ENCODE measurements around the gene CNPY1.

The CNPY1 gene

DNA sequence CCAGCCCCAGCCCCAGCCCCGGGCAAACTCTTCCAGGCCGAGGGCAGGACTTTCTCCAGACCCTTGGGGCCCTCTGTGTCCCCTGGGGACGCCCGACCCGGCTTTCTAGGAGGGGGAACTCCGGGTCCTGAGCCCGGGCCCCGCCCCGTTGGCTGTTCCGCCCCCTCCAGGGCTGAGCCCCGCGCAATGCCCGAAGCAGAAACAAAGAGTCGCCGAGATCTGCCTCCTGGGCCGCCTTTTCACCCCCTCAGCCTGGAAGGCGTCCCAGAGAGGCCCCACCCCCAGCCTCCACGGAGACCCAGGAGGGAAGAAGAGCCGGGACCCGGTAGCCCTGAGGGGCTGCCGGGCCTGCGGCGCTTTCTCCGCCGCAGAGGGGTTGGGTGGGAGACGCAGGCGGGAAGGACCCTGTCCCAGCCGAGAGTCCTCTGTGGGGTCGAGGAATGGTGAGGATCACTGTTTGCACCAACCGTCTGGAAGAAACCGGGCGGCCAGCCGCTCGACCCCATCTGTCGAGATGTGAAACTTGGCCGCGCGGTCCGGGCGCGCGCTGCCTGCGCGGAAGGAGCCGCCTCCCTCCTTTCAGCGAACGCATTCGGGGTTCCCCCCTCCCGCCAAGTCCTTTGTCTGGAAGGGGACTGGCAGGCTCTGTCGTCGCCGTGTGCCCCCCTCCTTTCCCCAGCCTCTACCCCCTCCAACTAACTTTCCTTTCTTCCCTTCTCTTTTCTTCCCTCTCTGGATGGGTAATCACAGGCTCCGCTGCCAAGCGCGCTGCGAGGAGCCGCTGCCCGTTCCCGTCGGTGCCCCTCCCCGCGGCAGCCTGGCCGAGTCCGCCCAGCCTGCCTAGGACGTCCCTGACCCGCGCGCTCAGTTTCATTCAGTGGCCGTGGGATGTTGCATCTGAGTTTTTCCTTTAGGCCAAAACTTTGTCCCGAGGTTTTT lies 78.2 kb downstream of the CNPY1 start:
- DNase-seq (ENCODE audit: low read depth in 2 of 2) = no peak

GRCh38 chr7:155466814-155467733 lies 79.3 kb downstream of the CNPY1 start:
- no peak for DNase-seq (ENCODE audit: low read depth in 2 of 2)

DNA sequence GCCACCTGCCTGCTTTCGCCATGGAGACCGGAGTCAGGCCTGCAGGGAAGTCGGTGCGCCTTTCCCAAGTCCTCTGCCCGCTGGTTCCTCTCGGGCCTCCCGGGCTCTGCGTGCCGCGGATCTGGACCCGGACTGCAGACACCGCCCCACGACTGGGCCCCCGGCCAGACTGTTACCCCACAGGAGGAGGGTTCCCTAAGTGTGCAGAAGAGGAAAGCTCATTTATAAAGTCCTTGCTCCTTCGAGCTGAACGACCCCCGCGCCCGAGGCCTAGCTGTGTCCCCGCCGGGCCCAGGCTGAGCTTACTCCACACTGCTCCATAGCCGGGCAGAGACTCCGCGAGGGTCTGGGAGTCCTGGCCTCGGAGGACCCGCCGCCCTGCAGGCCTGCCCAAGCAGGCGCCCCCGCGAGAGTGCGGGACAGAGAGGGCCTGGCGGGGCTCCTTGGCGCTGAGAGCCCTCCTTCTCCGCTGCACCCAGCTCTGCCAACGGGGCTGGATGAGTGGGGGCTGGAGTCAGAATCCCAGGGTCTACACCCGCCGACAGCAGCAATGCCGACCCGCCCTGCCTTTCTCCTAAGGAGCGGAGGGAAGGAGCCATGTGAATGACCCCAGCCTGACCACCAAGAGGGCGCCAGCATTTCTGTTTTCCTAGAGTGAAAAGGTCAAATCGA lies 80.1 kb downstream of the CNPY1 start:
- DNase-seq (ENCODE audit: low read depth in 2 of 2) = no peak

- DNase-seq (ENCODE audit: low read depth in 2 of 2) = no peak
Observed at GRCh38 chr7:155465761-155466141, 80.6 kb downstream of the CNPY1 start.

GRCh38 chr7:155464948-155465739 lies 81.2 kb downstream of the CNPY1 start:
- DNase-seq (ENCODE audit: low read depth in 2 of 2) = no peak

DNA sequence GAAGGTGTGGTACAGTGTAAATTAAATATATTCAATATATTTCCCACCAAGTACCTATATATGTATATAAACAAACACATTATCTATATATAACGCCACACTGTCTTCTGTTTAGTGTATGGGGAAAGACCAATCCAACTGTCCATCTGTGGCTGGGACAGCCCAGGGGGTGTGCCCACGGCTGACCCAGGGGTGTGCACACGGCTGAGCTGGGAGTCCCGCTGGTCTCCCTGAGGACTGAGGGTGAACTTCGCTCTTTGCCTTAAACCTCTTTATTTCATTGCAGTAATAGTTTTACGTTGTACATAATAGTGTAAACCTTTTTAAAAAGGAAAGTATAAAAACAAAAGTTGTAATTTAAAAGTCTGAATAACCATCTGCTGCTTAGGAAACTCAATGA lies 82.2 kb downstream of the CNPY1 start:
- DNase-seq (ENCODE audit: low read depth in 2 of 2) = no peak

GRCh38 chr7:155463114-155463811 lies 83.1 kb downstream of the CNPY1 start:
- DNase-seq (ENCODE audit: low read depth in 2 of 2) = no peak

DNA sequence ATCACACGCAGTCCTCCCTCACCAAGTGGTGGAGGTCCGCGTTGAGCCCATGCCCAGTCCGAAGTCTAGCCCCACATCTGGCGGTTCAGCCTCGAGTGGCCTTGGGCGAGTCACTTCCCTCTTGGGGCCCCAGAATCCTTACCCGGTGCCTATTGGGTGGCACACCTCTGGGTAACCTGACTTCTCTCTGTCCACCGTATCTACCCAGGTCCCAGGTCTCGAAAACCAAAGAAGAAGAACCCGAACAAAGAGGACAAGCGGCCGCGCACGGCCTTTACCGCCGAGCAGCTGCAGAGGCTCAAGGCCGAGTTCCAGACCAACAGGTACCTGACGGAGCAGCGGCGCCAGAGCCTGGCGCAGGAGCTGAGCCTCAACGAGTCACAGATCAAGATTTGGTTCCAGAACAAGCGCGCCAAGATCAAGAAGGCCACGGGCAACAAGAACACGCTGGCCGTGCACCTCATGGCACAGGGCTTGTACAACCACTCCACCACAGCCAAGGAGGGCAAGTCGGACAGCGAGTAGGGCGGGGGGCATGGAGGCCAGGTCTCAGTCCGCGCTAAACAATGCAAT lies 84.1 kb downstream of the CNPY1 start:
- DNase-seq (ENCODE audit: low read depth in 2 of 2) = no peak

- DNase-seq (ENCODE audit: low read depth in 2 of 2) = no peak
Observed at GRCh38 chr7:155461631-155462030, 84.7 kb downstream of the CNPY1 start.

GRCh38 chr7:155460926-155461613 lies 85.3 kb downstream of the CNPY1 start:
- DNase-seq (ENCODE audit: low read depth in 2 of 2) = no peak

DNA sequence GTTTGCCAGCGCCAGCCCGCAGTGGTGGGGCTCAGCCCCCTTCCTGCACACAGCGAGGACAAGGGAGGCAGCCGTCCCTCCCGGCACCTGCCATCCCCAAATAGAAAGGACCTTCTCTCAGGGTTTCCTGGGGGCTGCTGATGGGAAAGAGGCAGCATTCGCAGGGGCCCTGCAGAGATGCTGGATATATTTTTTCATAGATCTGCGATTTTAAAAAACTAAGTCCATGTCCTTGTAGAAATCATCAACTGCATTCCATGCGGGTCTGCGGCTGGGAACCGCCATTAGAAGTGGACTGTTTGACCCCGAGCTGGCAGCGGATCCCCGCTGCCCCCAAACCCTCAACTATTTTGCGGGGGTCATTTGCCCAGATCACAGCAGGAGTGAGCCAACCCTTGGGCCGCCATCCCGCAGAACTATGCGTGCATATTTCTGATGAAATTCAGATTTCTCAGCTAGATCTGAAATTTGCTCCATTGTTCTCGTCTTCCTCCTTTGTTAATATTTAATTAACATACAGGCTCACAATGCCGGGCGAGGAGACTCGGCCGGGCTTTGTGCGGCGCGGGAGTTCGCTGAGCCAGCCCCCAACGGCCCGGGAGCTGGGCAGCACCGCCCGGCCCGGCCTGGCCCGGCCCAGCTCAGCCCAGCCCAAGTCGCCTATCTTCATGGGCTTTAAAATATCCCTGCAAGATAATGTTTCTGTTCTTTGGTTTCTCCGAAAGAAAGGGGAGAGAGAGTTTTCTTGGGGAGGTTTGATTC lies 86.5 kb downstream of the CNPY1 start:
- DNase-seq (ENCODE audit: low read depth in 2 of 2) = no peak

DNA sequence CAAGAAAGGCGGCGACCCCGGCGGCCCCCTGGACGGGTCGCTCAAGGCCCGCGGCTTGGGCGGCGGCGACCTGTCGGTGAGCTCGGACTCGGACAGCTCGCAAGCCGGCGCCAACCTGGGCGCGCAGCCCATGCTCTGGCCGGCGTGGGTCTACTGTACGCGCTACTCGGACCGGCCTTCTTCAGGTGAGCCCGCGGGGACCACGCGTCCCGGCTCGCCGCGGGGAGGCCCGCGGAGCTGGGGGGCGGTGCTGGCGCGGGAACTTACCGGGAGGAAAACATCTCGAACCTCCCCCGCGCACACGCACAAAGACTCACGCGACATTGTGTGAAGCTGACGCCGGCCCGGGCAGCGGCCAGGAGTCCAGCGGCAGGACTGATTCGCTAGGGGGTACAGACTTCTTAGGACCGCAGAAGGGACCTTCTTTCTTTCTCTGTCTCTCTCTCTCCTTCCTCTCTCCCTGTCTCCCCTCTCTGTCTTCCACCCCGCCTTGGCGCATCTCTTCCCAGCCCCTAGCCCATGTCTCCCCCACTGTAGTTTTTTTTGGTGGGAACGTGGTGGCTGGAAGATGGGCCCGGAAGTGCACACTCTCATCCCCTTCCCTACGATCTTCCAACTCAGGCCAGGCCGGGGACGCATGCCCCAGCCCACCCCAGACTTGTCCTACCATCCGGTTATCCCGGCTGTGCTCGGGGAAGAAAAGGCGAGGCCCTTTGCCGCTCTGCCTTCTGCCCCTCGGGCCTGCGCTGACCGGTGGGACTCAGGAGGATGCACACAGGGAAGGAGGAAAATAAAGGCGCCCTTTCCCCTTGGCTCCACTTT lies 87.3 kb downstream of the CNPY1 start:
- DNase-seq (ENCODE audit: low read depth in 2 of 2) = no peak

DNA sequence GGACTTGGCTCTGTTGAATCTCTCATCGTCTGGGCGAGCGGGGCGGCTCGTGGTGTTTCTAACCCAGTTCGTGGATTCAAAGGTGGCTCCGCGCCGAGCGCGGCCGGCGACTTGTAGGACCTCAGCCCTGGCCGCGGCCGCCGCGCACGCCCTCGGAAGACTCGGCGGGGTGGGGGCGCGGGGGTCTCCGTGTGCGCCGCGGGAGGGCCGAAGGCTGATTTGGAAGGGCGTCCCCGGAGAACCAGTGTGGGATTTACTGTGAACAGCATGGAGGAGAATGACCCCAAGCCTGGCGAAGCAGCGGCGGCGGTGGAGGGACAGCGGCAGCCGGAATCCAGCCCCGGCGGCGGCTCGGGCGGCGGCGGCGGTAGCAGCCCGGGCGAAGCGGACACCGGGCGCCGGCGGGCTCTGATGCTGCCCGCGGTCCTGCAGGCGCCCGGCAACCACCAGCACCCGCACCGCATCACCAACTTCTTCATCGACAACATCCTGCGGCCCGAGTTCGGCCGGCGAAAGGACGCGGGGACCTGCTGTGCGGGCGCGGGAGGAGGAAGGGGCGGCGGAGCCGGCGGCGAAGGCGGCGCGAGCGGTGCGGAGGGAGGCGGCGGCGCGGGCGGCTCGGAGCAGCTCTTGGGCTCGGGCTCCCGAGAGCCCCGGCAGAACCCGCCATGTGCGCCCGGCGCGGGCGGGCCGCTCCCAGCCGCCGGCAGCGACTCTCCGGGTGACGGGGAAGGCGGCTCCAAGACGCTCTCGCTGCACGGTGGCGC lies 88.1 kb downstream of the CNPY1 start, which contains the start of gene EN2:
Gene EN2, plus strand, starts transcription at position 19 of the 767 bp plus-strand sequence. Its CDS starts 249 bp downstream, at position 268.
- DNase-seq (ENCODE audit: low read depth in 2 of 2) = no peak

DNA sequence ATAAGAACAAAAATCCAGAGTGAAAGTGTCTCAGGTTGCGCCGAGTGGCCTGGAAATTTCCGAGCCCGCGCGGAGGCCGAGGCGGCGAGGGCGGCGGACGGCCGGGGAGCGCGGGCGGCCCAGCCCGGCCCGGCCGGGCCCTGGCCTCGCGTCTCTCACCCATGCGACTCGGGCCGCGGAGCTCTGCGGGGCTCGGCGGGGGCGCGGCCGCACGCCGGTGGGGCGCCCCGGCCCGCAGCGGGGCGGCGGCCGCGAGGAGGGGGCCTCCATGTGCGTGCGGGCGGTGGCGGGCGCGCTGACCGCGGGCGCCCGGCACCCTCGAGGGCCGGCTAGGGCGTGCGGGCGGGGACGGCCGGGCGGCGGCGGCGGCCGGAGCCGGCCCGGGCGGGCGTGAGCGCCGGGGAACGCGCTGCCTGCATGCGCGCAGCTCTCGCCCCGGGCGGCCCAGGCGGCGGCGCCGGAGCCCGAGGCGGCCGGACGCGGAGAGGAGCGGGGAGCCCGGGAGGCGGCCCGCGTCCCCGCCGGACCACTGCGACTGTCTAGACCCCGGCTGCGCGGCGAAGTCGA lies 88.7 kb downstream of the CNPY1 start:
- DNase-seq (ENCODE audit: low read depth in 2 of 2) = no peak

- DNase-seq (ENCODE audit: low read depth in 2 of 2) = peak in 1 of 2 donors; percentile 18
Observed at GRCh38 chr7:155456738-155457543, 89.4 kb downstream of the CNPY1 start.

Measured in activated CD8-positive, alpha-beta memory T cell treated with anti-CD3 and anti-CD28 coated beads for 4 hours (primary cell).